GM18870 (cell line): ENCODE data around the gene TANC2.

Source experiments
- ATAC-seq: cut with Tn5 transposase; IDR thresholded peaks from one replicate; pipeline ENCODE4 v1.9.1; 2021; ENCODE audit warnings: moderate library complexity; ENCODE audit not compliant: unreplicated experiment

The TANC2 gene

GRCh38 chr17:62998665-62999393, 32.8 kb downstream of the TANC2 start:
- no peak for ATAC-seq

GRCh38 chr17:62999736-63000135, 33.7 kb downstream of the TANC2 start:
- no peak for ATAC-seq

- no peak for ATAC-seq
These were observed 35.8 kb downstream of the TANC2 start for GRCh38 chr17:63001689-63002394.

- ATAC-seq, result no peak
These were observed 36.6 kb downstream of the TANC2 start for GRCh38 chr17:63002625-63003024.

- no peak for ATAC-seq
These were observed 49.8 kb downstream of the TANC2 start for GRCh38 chr17:63015824-63016223.
